ENCODE data around the gene VPS26C. TPM values are rescaled to one million over a fixed set of nuclear protein-coding genes. Genes with fewer than 3 reads are reported as not detected.
A peak's percentile ranks its signal among the peaks of the same experiment; 100 is the strongest.

Gene VPS26C
- total and polyA plus RNA-seq, 2 of the 8 experiments (the other 6 are each of a cell fraction or from before 2014, with no cell fraction given) = 43.5 to 71.6 TPM

GRCh38 chr21:37257511-37257966, 9.6 kb downstream of the VPS26C start (continued):
- TF ChIP-seq CHD7 (IDR thresholded peaks at IDR 0.05; ENCODE audit: insufficient replicate concordance, low read length) (peak; percentile 26), MAX (IDR thresholded peaks at IDR 0.05) (peak; percentile 79; the same call in 1 of the 2 replicates), KDM4A (IDR thresholded peaks at IDR 0.05; ENCODE audit: low read depth, low read length, severe bottlenecking) (peak; percentile 51), TEAD4 (IDR thresholded peaks at IDR 0.05; ENCODE audit: low read depth, low read length) (0 out of 2 replicates have a peak, but pooled peaks have one; percentile 2), ASH2L (IDR thresholded peaks at IDR 0.05; ENCODE audit: low read length) (peak; percentile 9), BCL11A (IDR thresholded peaks at IDR 0.05; ENCODE audit: low read depth in 2 of 2, low read length in 2 of 2) (no peak)
